TTC549 (cell line): ENCODE measurements around the gene CSAD.
A peak's percentile ranks its signal among the peaks of the same experiment; 100 is the strongest.
"Not testable (repeated sequence)": the region's sequence is repeated elsewhere in the genome, so short reads cannot be mapped to it uniquely, and the experiment has no call there.

Experiments used
- FAIRE-seq: peaks from 2 replicates; lab custom pipeline; 2012; peaks lifted over from hg19 to GRCh38; lab: Jason Lieb, UNC

The CSAD gene

GRCh38 chr12:53177447-53177846 is 3.3 kb downstream of the CSAD start:
- FAIRE-seq: not testable (repeated sequence)

- no peak for FAIRE-seq
These were observed 4.0 kb downstream of the CSAD start for GRCh38 chr12:53176750-53177149.

- FAIRE-seq: no peak
These were observed 5.7 kb downstream of the CSAD start for GRCh38 chr12:53174881-53175491.

- FAIRE-seq: no peak
These were observed 7.5 kb downstream of the CSAD start for GRCh38 chr12:53173085-53173715.

GRCh38 chr12:53172352-53172751 is 8.4 kb downstream of the CSAD start:
- FAIRE-seq: no peak

- no peak for FAIRE-seq
These were observed 8.9 kb downstream of the CSAD start for GRCh38 chr12:53171725-53172329.

- no peak for FAIRE-seq
These were observed 9.6 kb downstream of the CSAD start for GRCh38 chr12:53170876-53171724.

- no peak for FAIRE-seq
These were observed 10.5 kb downstream of the CSAD start for GRCh38 chr12:53170215-53170614.

GRCh38 chr12:53169644-53170043 is 11.1 kb downstream of the CSAD start:
- FAIRE-seq: no peak

GRCh38 chr12:53166837-53167236 is 13.9 kb downstream of the CSAD start:
- FAIRE-seq: no peak

GRCh38 chr12:53163008-53163407 is 17.7 kb downstream of the CSAD start:
- not testable (repeated sequence) for FAIRE-seq

- FAIRE-seq: no peak
These were observed 19.4 kb downstream of the CSAD start for GRCh38 chr12:53161119-53161911.

GRCh38 chr12:53160673-53161072 is 20.1 kb downstream of the CSAD start:
- no peak for FAIRE-seq

GRCh38 chr12:53160000-53160399 is 20.7 kb downstream of the CSAD start:
- no peak for FAIRE-seq

GRCh38 chr12:53159195-53159839 is 21.4 kb downstream of the CSAD start:
- FAIRE-seq: no peak

- no peak for FAIRE-seq
These were observed 28.3 kb downstream of the CSAD start for GRCh38 chr12:53152390-53152789.

GRCh38 chr12:53151039-53151438 is 29.7 kb downstream of the CSAD start:
- no peak for FAIRE-seq

- peak; percentile 37 for FAIRE-seq
These were observed 33.1 kb downstream of the CSAD start for GRCh38 chr12:53147653-53148052.

- FAIRE-seq: no peak
These were observed 33.5 kb downstream of the CSAD start for GRCh38 chr12:53147181-53147580.

- FAIRE-seq: no peak
These were observed 35.1 kb downstream of the CSAD start for GRCh38 chr12:53145383-53146260.

- FAIRE-seq: no peak
These were observed 37.4 kb downstream of the CSAD start for GRCh38 chr12:53143355-53143754.
